A549 (cell line): ENCODE results near the gene PRKN. TPM values are rescaled to one million over a fixed set of nuclear protein-coding genes. Genes with fewer than 3 reads are reported as not detected.
A peak's percentile ranks its signal among the peaks of the same experiment; 100 is the strongest.

Source experiments
- ATAC-seq, 2 experiments: fragments of 200-7000 bp in 1 of 2; fragments of >200 bp in 1 of 2; cut with Nextera tagmentation in 1 of 2; cut with Tn5 transposase in 1 of 2; 3 replicates each; pipeline versions ENCODE4 v1.8.0 to v1.9.1; 2018 to 2020; ENCODE audit warnings: mild to moderate bottlenecking in 1 of 2, moderate library complexity in 1 of 2
- CTCF ChIA-PET: fragments of 300-600 bp; sonication (Branson Sonifier 250); formaldehyde crosslinking; extraction: SDS; loops from one replicate; lab custom pipeline; 2021; ENCODE audit warnings: antibody characterized with exemption, inconsistent platforms; lab: Yijun Ruan, JAX
- POLR2A ChIA-PET: fragments of 350-600 bp; formaldehyde crosslinking; extraction: SDS; loops from one replicate; lab custom pipeline; 2021; ENCODE audit warnings: antibody characterized with exemption, inconsistent platforms; lab: Yijun Ruan, JAX
- DNase-seq, 2 experiments: peaks; one replicate each; pipeline versions ENCODE4 v3.0.0 to v3.0.0-alpha.2; 2011 to 2016; ENCODE audit warnings: low read depth in 1 of 2, low spot score in 1 of 2
- FAIRE-seq: peaks from 2 replicates; lab custom pipeline; 2011; peaks lifted over from hg19 to GRCh38; lab: Jason Lieb, UNC
- H3K27ac ChIP-seq, 2 experiments: fragments of >200 bp; sonication (Bioruptor Twin); formaldehyde crosslinking; 3 replicates each; pipeline ENCODE4 v1.5.1; 2016 to 2017
- H3K4me1 ChIP-seq: fragments of >200 bp; sonication (Bioruptor Twin); formaldehyde crosslinking; 3 replicates; pipeline ENCODE4 v1.6.1; 2016
- H3K4me2 ChIP-seq: fragments of >200 bp; sonication (Bioruptor Twin); formaldehyde crosslinking; 3 replicates; pipeline ENCODE4 v1.6.1; 2016
- H3K4me3 ChIP-seq: fragments of >200 bp; sonication (Bioruptor Twin); formaldehyde crosslinking; 3 replicates; pipeline ENCODE4 v1.5.1; 2016
- H3K9me3 ChIP-seq: fragments of >200 bp; sonication (Bioruptor Twin); formaldehyde crosslinking; 3 replicates; pipeline ENCODE4 v1.6.1; 2016
- CBX8 ChIP-seq: fragments of 200-600 bp; sonication (generic); IDR thresholded peaks from 2 replicates; pipeline ENCODE4 v1.6.1; 2016
- CHD2 ChIP-seq: fragments of 150-350 bp; IDR thresholded peaks from 2 replicates; pipeline ENCODE4 v1.6.1; 2014; ENCODE audit warnings: low read length; ENCODE audit not compliant: partially characterized antibody
- CTCF ChIP-seq: fragments of >200 bp; sonication (Bioruptor Twin); formaldehyde crosslinking; IDR thresholded peaks from 3 replicates; pipeline ENCODE4 v1.5.1; 2016
- FOSB ChIP-seq: fragments of 250-450 bp; sonication (Bioruptor Pico); IDR thresholded peaks from 2 replicates; pipeline ENCODE4 v1.5.0; 2020; ENCODE audit warnings: mild to moderate bottlenecking, moderate library complexity
- FOSL2 ChIP-seq, 2 experiments: fragments of 450-650 bp in 1 of 2; fragments of >200 bp in 1 of 2; sonication (Bioruptor Twin) in 1 of 2; formaldehyde crosslinking; IDR thresholded peaks; 2 replicates each; pipeline versions ENCODE4 v1.5.0 to v1.6.1; 2016 to 2020; ENCODE audit warnings: mild to moderate bottlenecking in 1 of 2, moderate library complexity in 1 of 2
- FOXS1 ChIP-seq: fragments of 250-450 bp; sonication (Bioruptor Pico); IDR thresholded peaks from 2 replicates; pipeline ENCODE4 v1.5.0; 2020; ENCODE audit warnings: mild to moderate bottlenecking, moderate library complexity
- GATA3 ChIP-seq: IDR thresholded peaks from 2 replicates; pipeline ENCODE4 v1.6.1; 2012; ENCODE audit warnings: borderline replicate concordance
- HDAC2 ChIP-seq: fragments of 200-600 bp; sonication (generic); IDR thresholded peaks from 2 replicates; pipeline ENCODE4 v1.6.1; 2016
- HMGXB4 ChIP-seq: fragments of 250-450 bp; sonication (Bioruptor Pico); IDR thresholded peaks from 2 replicates; pipeline ENCODE4 v1.5.0; 2021; ENCODE audit warnings: mild to moderate bottlenecking, moderate library complexity, borderline replicate concordance
- HOXB13 ChIP-seq: fragments of 250-450 bp; sonication (Bioruptor Pico); IDR thresholded peaks from 2 replicates; pipeline ENCODE4 v1.5.0; 2020; ENCODE audit warnings: low read depth, mild to moderate bottlenecking, moderate library complexity
- KDM5A ChIP-seq: fragments of 200-600 bp; sonication (generic); IDR thresholded peaks from 2 replicates; pipeline ENCODE4 v1.6.1; 2016; ENCODE audit warnings: antibody characterized with exemption, mild to moderate bottlenecking
- MAZ ChIP-seq: fragments of 150-350 bp; IDR thresholded peaks from 2 replicates; pipeline ENCODE4 v1.6.1; 2014; ENCODE audit warnings: antibody characterized with exemption, low read depth, low read length, borderline replicate concordance
- PHF8 ChIP-seq: fragments of 200-600 bp; sonication (generic); IDR thresholded peaks from 2 replicates; pipeline ENCODE4 v1.6.1; 2016; ENCODE audit warnings: low read depth, mild to moderate bottlenecking, antibody characterized with exemption, moderate library complexity, borderline replicate concordance
- TP53 ChIP-seq: fragments of 250-450 bp; sonication (Bioruptor Pico); IDR thresholded peaks from 2 replicates; pipeline ENCODE4 v1.5.0; 2021; ENCODE audit warnings: mild to moderate bottlenecking, moderate library complexity
- ZFP36 ChIP-seq: fragments of 450-650 bp; IDR thresholded peaks from 2 replicates; pipeline ENCODE4 v1.6.1; 2014; ENCODE audit warnings: borderline replicate concordance; ENCODE audit not compliant: partially characterized antibody
- ZSCAN20 ChIP-seq: fragments of 250-450 bp; sonication (Bioruptor Pico); IDR thresholded peaks from 2 replicates; pipeline ENCODE4 v1.8.0; 2022; ENCODE audit warnings: mild to moderate bottlenecking, moderate library complexity
- WGBS: methylation state at CpG from one replicate; pipeline ENCODE4 v1.1.6; 2017; ENCODE audit errors: missing lambda C conversion rate; 5-methylcytosine and 5-hydroxymethylcytosine counted together
- polyA plus RNA-seq, 4 experiments: library from polyadenylated mRNA; depleted of rRNA in 3 of 4; stranded (reverse); fragments of >200 nt; fragmentation: RNase III in 1 of 4; extraction: RNeasy Plus Mini Kit Qiagen cat#74134 plus additional on column Dnase treatment in 1 of 4; gene quantifications; 2 replicates in 3 of 4; 3 replicates in 1 of 4; pipeline ENCODE4 v1.2.3, GENCODE V29; 2011 to 2017
- TF ChIP-seq, protein P1 (sequence below): IDR thresholded peaks from 2 replicates; pipeline ENCODE4 v1.6.1; 2012
- TF ChIP-seq, protein P2 (sequence below): fragments of >200 bp; sonication (Bioruptor Twin); formaldehyde crosslinking; IDR thresholded peaks from 3 replicates; pipeline ENCODE4 v1.6.1; 2016

PRKN gene
- polyA plus RNA-seq, 2 of the 4 experiments (the other 2 are of a cell fraction), result 0.36 to 0.39 TPM

- peak in 1 of 2 experiments; percentile 73; a peak in 2 of 6 replicates for ATAC-seq
- H3K4me3 ChIP-seq, result no peak overlapping the region
- WGBS, result 9% methylated on average over 3 of the region's 3 CpGs
- H3K4me1 ChIP-seq, result peaks cover 24% of the 10 kb centered on the region; the same call in 2 of the 3 replicates
- peak overlapping the region; percentile 51 for H3K4me2 ChIP-seq
- DNase-seq, result no peak
- ChIA-PET CTCF (interaction anchor here (0.9 kb wide), 1 partner anchor 356 kb away, joined by 3 read pairs; no protein-coding TSS in a partner anchor), POLR2A (no interaction called here)
- no peak for TF ChIP-seq TP53 (CRISPR knock-in tag)
- no peak for TF ChIP-seq FOSL2 (IDR thresholded peaks at IDR 0.05)
- peak; percentile 53 for TF ChIP-seq FOSL2 (CRISPR knock-in tag; IDR thresholded peaks at IDR 0.05)
- peak; percentile 53; the same call in 1 of the 2 replicates for TF ChIP-seq GATA3
- H3K9me3 ChIP-seq, result no peaks in the 10 kb centered on the region
- no peak for FAIRE-seq
- H3K27ac ChIP-seq, result peak overlapping the region; percentile 54 to 76; a peak in 4 of 6 replicates
Observed at GRCh38 chr6:161750686-161751085, 976.9 kb downstream of the PRKN start.

DNA sequence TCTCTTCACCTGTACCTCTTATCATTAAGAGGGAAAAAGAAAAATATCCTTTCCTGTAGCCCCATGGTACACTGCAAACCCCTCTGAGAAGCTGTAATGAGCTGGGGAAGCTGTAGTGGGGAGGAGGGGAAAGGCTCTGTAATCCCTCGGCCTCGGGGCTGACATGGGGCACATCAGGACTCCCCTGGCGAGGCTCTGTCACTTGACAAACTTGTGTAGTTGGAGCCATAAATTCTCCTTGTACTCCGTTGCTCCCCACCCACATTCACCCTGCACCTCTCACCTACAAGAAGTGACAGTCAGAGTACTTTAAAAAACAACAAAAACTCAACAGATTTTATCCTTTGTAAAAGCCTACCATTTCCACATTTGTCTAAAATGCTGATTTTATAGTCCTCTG is 978.0 kb downstream of the PRKN start:
- FAIRE-seq, result no peak

More for the DNA sequence above, 978.0 kb downstream of the PRKN start:
- Histone ChIP-seq H3K27ac (peak overlapping the region; percentile 33 to 60; a peak in 3 of 6 replicates), H3K4me3 (no peak overlapping the region), H3K4me2 (no peak overlapping the region), H3K9me3 (no peaks in the 10 kb centered on the region)
- CTCF ChIA-PET, result no interaction called here
- DNase-seq, result no peak
- POLR2A ChIA-PET, result no interaction called here
- 75% methylated on average over 4 of the region's 4 CpGs for WGBS
- TF ChIP-seq CHD2 (no peak), GATA3 (no peak), CTCF (no peak), FOSB (CRISPR knock-in tag) (no peak), ZFP36 (no peak), ZSCAN20 (no peak), PHF8 (no peak), HOXB13 (no peak), FOSL2 (IDR thresholded peaks at IDR 0.05) (no peak), FOSL2 (CRISPR knock-in tag; IDR thresholded peaks at IDR 0.05) (no peak), KDM5A (no peak), FOXS1 (CRISPR knock-in tag) (no peak), MAZ (no peak), HDAC2 (no peak), HMGXB4 (CRISPR knock-in tag) (no peak), CBX8 (no peak)
- TF ChIP-seq, protein P1, sequence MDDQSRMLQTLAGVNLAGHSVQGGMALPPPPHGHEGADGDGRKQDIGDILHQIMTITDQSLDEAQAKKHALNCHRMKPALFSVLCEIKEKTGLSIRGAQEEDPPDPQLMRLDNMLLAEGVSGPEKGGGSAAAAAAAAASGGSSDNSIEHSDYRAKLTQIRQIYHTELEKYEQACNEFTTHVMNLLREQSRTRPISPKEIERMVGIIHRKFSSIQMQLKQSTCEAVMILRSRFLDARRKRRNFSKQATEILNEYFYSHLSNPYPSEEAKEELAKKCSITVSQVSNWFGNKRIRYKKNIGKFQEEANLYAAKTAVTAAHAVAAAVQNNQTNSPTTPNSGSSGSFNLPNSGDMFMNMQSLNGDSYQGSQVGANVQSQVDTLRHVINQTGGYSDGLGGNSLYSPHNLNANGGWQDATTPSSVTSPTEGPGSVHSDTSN, result no peak
- TF ChIP-seq, protein P2, sequence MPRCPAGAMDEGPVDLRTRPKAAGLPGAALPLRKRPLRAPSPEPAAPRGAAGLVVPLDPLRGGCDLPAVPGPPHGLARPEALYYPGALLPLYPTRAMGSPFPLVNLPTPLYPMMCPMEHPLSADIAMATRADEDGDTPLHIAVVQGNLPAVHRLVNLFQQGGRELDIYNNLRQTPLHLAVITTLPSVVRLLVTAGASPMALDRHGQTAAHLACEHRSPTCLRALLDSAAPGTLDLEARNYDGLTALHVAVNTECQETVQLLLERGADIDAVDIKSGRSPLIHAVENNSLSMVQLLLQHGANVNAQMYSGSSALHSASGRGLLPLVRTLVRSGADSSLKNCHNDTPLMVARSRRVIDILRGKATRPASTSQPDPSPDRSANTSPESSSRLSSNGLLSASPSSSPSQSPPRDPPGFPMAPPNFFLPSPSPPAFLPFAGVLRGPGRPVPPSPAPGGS, result no peak
- TF ChIP-seq, all 56 proteins: peak for 0
- no peak for ATAC-seq
- peaks cover 24% of the 10 kb centered on the region; the same call in 2 of the 3 replicates for H3K4me1 ChIP-seq
